ENCODE data around the gene PPP4R4.
A peak's percentile ranks its signal among the peaks of the same experiment; 100 is the strongest.

PPP4R4 gene

GRCh38 chr14:94278731-94279130, 104.6 kb downstream of the PPP4R4 start:
- no peak for DNase-seq (ENCODE audit: low read depth, low spot score)
- in situ Hi-C loops (cut with HindIII; ENCODE audit: low sequenced_read_pairs), result no loop called here
- TF ChIP-seq, protein P1, sequence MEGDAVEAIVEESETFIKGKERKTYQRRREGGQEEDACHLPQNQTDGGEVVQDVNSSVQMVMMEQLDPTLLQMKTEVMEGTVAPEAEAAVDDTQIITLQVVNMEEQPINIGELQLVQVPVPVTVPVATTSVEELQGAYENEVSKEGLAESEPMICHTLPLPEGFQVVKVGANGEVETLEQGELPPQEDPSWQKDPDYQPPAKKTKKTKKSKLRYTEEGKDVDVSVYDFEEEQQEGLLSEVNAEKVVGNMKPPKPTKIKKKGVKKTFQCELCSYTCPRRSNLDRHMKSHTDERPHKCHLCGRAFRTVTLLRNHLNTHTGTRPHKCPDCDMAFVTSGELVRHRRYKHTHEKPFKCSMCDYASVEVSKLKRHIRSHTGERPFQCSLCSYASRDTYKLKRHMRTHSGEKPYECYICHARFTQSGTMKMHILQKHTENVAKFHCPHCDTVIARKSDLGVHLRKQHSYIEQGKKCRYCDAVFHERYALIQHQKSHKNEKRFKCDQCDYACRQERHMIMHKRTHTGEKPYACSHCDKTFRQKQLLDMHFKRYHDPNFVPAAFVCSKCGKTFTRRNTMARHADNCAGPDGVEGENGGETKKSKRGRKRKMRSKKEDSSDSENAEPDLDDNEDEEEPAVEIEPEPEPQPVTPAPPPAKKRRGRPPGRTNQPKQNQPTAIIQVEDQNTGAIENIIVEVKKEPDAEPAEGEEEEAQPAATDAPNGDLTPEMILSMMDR (IDR thresholded peaks at IDR 0.05; ENCODE audit: low read depth, low read length), result no peak
- H3K4me3 ChIP-seq (ENCODE audit: low read depth, low read length), result no peak overlapping the region

- H3K4me3 ChIP-seq (ENCODE audit: low read depth, low read length), result no peak overlapping the region
- in situ Hi-C loops (cut with HindIII; ENCODE audit: low sequenced_read_pairs), result no loop called here
- DNase-seq (ENCODE audit: low read depth, low spot score), result no peak
- TF ChIP-seq, protein P1 (IDR thresholded peaks at IDR 0.05; ENCODE audit: low read depth, low read length), result no peak
These were observed 109.0 kb downstream of the PPP4R4 start for GRCh38 chr14:94282991-94283723.

- no peak overlapping the region for H3K4me3 ChIP-seq (ENCODE audit: low read depth, low read length)
- DNase-seq (ENCODE audit: low read depth, low spot score), result peak; percentile 23
- in situ Hi-C loops (cut with HindIII; ENCODE audit: low sequenced_read_pairs), result no loop called here
- TF ChIP-seq, protein P1 (IDR thresholded peaks at IDR 0.05; ENCODE audit: low read depth, low read length), result no peak
These were observed 110.1 kb downstream of the PPP4R4 start for GRCh38 chr14:94284221-94284620.

DNA sequence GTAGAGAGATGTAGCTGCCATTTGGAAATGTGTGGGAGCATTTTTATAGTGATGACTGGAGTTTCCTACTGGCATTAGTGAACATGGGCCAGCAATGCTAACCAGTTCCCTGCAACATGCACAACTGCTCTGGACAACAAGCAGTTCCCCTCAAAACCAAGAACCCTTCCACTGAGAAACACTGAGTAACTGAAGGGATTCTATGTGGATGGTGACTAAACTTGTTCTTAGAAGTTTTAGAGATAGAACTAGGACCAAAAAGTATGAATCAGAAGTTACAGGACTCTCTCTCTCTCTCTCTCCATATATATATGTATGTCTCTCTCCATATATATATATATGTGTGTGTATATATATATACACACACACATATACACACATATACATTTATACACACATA, 111.0 kb downstream of the PPP4R4 start:
- no peak overlapping the region for H3K4me3 ChIP-seq (ENCODE audit: low read depth, low read length)
- in situ Hi-C loops (cut with HindIII; ENCODE audit: low sequenced_read_pairs), result no loop called here
- TF ChIP-seq, protein P1 (IDR thresholded peaks at IDR 0.05; ENCODE audit: low read depth, low read length), result no peak
- DNase-seq (ENCODE audit: low read depth, low spot score), result no peak

DNA sequence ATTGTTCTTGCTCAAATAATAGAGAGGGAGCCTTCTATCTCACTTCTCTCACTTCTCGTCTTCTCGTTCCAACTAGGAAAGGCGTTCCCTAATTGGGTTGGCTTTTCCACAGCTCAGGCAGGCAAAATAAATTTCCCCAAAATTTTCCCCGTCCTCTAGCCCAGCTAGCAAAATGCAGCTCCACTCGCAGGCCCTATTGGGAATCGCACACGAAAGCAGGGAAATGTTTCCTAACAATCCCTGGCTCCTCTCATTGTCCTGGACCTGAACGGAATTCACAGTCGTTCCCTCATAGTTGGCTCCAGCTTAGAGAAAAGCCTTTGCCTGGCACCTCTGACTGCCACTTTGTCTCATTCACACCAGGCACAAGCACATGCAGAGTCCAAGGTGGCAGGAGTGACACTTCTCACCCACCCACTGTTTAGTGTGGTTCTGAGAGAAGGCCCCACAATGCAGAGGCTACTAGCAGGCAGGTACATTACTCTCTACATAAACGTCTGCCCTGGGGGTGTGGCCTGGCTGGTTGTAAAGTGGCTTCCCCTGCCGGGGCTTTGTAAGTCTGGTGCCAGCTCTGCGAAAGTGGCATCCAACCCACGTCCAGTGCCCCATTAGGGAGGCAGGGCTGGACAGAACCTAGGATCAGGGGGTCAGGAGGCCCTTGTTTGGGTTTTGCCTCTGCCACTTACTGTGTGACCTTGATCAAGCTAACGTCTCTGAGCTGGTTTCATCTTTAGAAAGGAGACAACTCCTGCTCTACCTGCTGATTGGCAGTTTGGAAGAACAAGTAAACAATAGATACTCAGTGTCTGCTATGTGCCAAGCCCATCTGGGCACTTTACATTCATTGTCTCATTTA, 114.7 kb downstream of the PPP4R4 start:
- no peak for DNase-seq (ENCODE audit: low read depth, low spot score)
- in situ Hi-C loops (cut with HindIII; ENCODE audit: low sequenced_read_pairs), result no loop called here
- TF ChIP-seq, protein P1 (IDR thresholded peaks at IDR 0.05; ENCODE audit: low read depth, low read length), result no peak
- H3K4me3 ChIP-seq (ENCODE audit: low read depth, low read length), result no peak overlapping the region

DNA sequence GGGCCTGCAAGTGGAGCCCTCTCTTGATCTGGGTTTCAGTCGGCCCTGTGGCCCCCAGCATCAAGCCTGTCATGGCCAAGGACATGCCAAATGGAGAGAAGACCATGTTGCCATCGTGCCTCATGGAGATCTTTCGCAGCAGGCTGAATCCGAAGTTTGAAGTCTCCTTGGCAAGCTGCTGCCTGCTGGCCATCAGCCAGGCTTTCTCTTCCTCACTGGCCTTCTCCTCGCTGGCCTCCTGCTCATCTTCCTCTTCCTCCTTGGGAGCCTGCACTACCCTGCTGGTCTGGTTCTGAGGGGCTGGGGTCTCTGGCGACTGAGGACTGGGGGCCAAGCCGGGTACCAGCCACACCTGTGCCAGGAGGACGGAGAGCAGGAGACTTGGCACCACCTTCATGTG, 116.1 kb downstream of the PPP4R4 start:
- no peak overlapping the region for H3K4me3 ChIP-seq (ENCODE audit: low read depth, low read length)
- no peak for DNase-seq (ENCODE audit: low read depth, low spot score)
- TF ChIP-seq, protein P1 (IDR thresholded peaks at IDR 0.05; ENCODE audit: low read depth, low read length), result no peak
- in situ Hi-C loops (cut with HindIII; ENCODE audit: low sequenced_read_pairs), result no loop called here
